ENCODE data around the gene ADAT2.

The ADAT2 gene

GRCh38 chr6:143432588-143432987 is 17.9 kb downstream of the ADAT2 start:
- Histone ChIP-seq H3K36me3 (ENCODE audit: insufficient read depth) (no peaks in the 10 kb centered on the region), H3K4me2 (no peak overlapping the region), H2AFZ (ENCODE audit: low read depth) (no peak overlapping the region), H3K9ac (no peak overlapping the region), H3K27me3 (ENCODE audit: insufficient read depth, low read depth) (no peaks in the 10 kb centered on the region), H3K79me2 (ENCODE audit: insufficient read depth, low read depth) (no peaks in the 10 kb centered on the region), H3K4me3 (IDR thresholded peaks at IDR 0.05; ENCODE audit: insufficient read depth, low read depth, low read length) (no peak overlapping the region), H4K20me1 (ENCODE audit: insufficient read depth) (no peaks in the 10 kb centered on the region), H3K27ac (no peak overlapping the region), H3K4me1 (ENCODE audit: low read depth, poor library complexity, severe bottlenecking) (peaks cover 13% of the 10 kb centered on the region)
- TF ChIP-seq CTCF (conservative IDR thresholded peaks at IDR 0.05; ENCODE audit: low read depth, low read length), result no peak

- H2AFZ ChIP-seq (ENCODE audit: low read depth), result no peak overlapping the region
- H3K36me3 ChIP-seq (ENCODE audit: insufficient read depth), result no peaks in the 10 kb centered on the region
- no peaks in the 10 kb centered on the region for H4K20me1 ChIP-seq (ENCODE audit: insufficient read depth)
- no peak overlapping the region for H3K4me3 ChIP-seq (IDR thresholded peaks at IDR 0.05; ENCODE audit: insufficient read depth, low read depth, low read length)
- no peaks in the 10 kb centered on the region for H3K27me3 ChIP-seq (ENCODE audit: insufficient read depth, low read depth)
- 0 out of 2 replicates have a peak overlapping the region, but pooled peaks have one; percentile 13 for H3K9ac ChIP-seq
- H3K4me1 ChIP-seq (ENCODE audit: low read depth, poor library complexity, severe bottlenecking), result peaks cover 13% of the 10 kb centered on the region
- TF ChIP-seq CTCF (conservative IDR thresholded peaks at IDR 0.05; ENCODE audit: low read depth, low read length), result no peak
- H3K79me2 ChIP-seq (ENCODE audit: insufficient read depth, low read depth), result no peaks in the 10 kb centered on the region
- H3K27ac ChIP-seq, result no peak overlapping the region
- H3K4me2 ChIP-seq, result no peak overlapping the region
These were observed 19.3 kb downstream of the ADAT2 start for GRCh38 chr6:143431226-143431625.

GRCh38 chr6:143429970-143430369 is 20.5 kb downstream of the ADAT2 start:
- no peaks in the 10 kb centered on the region for H3K36me3 ChIP-seq (ENCODE audit: insufficient read depth)
- H3K27me3 ChIP-seq (ENCODE audit: insufficient read depth, low read depth), result no peaks in the 10 kb centered on the region
- H2AFZ ChIP-seq (ENCODE audit: low read depth), result no peak overlapping the region
- H3K4me3 ChIP-seq (IDR thresholded peaks at IDR 0.05; ENCODE audit: insufficient read depth, low read depth, low read length), result no peak overlapping the region
- H3K4me1 ChIP-seq (ENCODE audit: low read depth, poor library complexity, severe bottlenecking), result peaks cover 13% of the 10 kb centered on the region
- no peak for TF ChIP-seq CTCF (conservative IDR thresholded peaks at IDR 0.05; ENCODE audit: low read depth, low read length)
- H3K79me2 ChIP-seq (ENCODE audit: insufficient read depth, low read depth), result no peaks in the 10 kb centered on the region
- no peak overlapping the region for H3K9ac ChIP-seq
- H3K27ac ChIP-seq, result no peak overlapping the region
- H3K4me2 ChIP-seq, result no peak overlapping the region
- H4K20me1 ChIP-seq (ENCODE audit: insufficient read depth), result no peaks in the 10 kb centered on the region

GRCh38 chr6:143427109-143427817 is 23.2 kb downstream of the ADAT2 start:
- TF ChIP-seq CTCF (conservative IDR thresholded peaks at IDR 0.05; ENCODE audit: low read depth, low read length), result peak; percentile 74
- H3K4me2 ChIP-seq, result no peak overlapping the region
- peaks cover 13% of the 10 kb centered on the region for H3K4me1 ChIP-seq (ENCODE audit: low read depth, poor library complexity, severe bottlenecking)
- H3K36me3 ChIP-seq (ENCODE audit: insufficient read depth), result no peaks in the 10 kb centered on the region
- H3K79me2 ChIP-seq (ENCODE audit: insufficient read depth, low read depth), result no peaks in the 10 kb centered on the region
- no peaks in the 10 kb centered on the region for H4K20me1 ChIP-seq (ENCODE audit: insufficient read depth)
- H3K4me3 ChIP-seq (IDR thresholded peaks at IDR 0.05; ENCODE audit: insufficient read depth, low read depth, low read length), result no peak overlapping the region
- H3K9ac ChIP-seq, result no peak overlapping the region
- H3K27ac ChIP-seq, result no peak overlapping the region
- H2AFZ ChIP-seq (ENCODE audit: low read depth), result no peak overlapping the region
- no peaks in the 10 kb centered on the region for H3K27me3 ChIP-seq (ENCODE audit: insufficient read depth, low read depth)
